T-cell (primary cell): ENCODE results near the gene FAH. TPM values are rescaled to one million over a fixed set of nuclear protein-coding genes. Genes with fewer than 3 reads are reported as not detected.

ENCODE experiments used
- ATAC-seq, 4 experiments: fragments of 200-7000 bp in 3 of 4; fragments of 150-1000 bp in 1 of 4; cut with Tn5 transposase; replicated peaks in 1 of 4; 1 replicate in 3 of 4; 2 replicates in 1 of 4; pipeline ENCODE4 v1.10.0; 2021; ENCODE audit warnings: moderate library complexity in 3 of 4, mild to moderate bottlenecking in 2 of 4, moderate number of reproducible peaks in 1 of 4
- CTCF ChIA-PET, 2 donors: fragments of 300-600 bp; sonication (Branson Sonifier 250); formaldehyde crosslinking; loops; one replicate each; lab custom pipeline; 2022; ENCODE audit warnings: antibody characterized with exemption in 2 of 2; lab: Charles Lee
- POLR2A ChIA-PET, 2 donors: fragments of 300-600 bp; sonication (Branson Sonifier 250); formaldehyde crosslinking; loops; one replicate each; lab custom pipeline; 2022; ENCODE audit warnings: antibody characterized with exemption in 2 of 2; lab: Charles Lee
- DNase-seq, 35 experiments: peaks; one replicate each; pipeline versions ENCODE4 v3.0.0 to v3.0.0-alpha.2; 2013 to 2023
- H3K27ac ChIP-seq: one replicate; pipeline ENCODE4 v1.5.1; 2013; ENCODE audit warnings: low read length
- H3K27me3 ChIP-seq, 2 experiments: replicated peaks in 1 of 2; 1 replicate in 1 of 2; 2 replicates in 1 of 2; pipeline versions ENCODE4 v1.6.1 to v1.7.0; 2013; ENCODE audit warnings: low read length in 1 of 2, mixed read lengths in 1 of 2; ENCODE audit not compliant: control insufficient read depth in 2 of 2, insufficient read depth in 2 of 2; ENCODE audit errors: extremely low read depth in 1 of 2
- H3K36me3 ChIP-seq, 2 donors: 1 replicate in 1 of 2; 2 replicates in 1 of 2; pipeline versions ENCODE4 v1.6.1 to v1.7.0; 2013; ENCODE audit warnings: low read length in 1 of 2; ENCODE audit not compliant: control insufficient read depth in 2 of 2, insufficient read depth in 1 of 2; ENCODE audit errors: extremely low read depth in 1 of 2
- H3K4me1 ChIP-seq, 2 experiments: 1 replicate in 1 of 2; 2 replicates in 1 of 2; pipeline versions ENCODE4 v1.6.1 to v1.7.0; 2013; ENCODE audit warnings: low read length in 2 of 2, mixed read lengths in 1 of 2; ENCODE audit not compliant: insufficient read depth in 2 of 2, control insufficient read depth in 1 of 2; ENCODE audit errors: extremely low read depth in 1 of 2
- H3K4me3 ChIP-seq, 2 donors: 1 replicate in 1 of 2; 2 replicates in 1 of 2; pipeline versions ENCODE4 v1.5.1 to v1.7.0; 2013; ENCODE audit warnings: mild to moderate bottlenecking in 2 of 2, low read length in 1 of 2, moderate library complexity in 1 of 2; ENCODE audit not compliant: control insufficient read depth in 1 of 2; ENCODE audit errors: extremely low read depth in 1 of 2
- H3K9me3 ChIP-seq: 2 replicates; pipeline ENCODE4 v1.7.0; 2013
- H3K27ac Mint-ChIP-seq, 2 donors: one replicate each; pipeline ENCODE4 v1.8.0; 2020 to 2021; ENCODE audit warnings: mild to moderate bottlenecking in 2 of 2, mixed read lengths in 2 of 2
- H3K27me3 Mint-ChIP-seq, 2 donors: one replicate each; pipeline ENCODE4 v1.8.0; 2021 to 2022; ENCODE audit warnings: mixed read lengths in 2 of 2
- H3K36me3 Mint-ChIP-seq: one replicate; pipeline ENCODE4 v1.8.0; 2021; ENCODE audit warnings: mixed read lengths
- H3K4me1 Mint-ChIP-seq, 3 donors: one replicate each; pipeline ENCODE4 v1.8.0; 2020 to 2022; ENCODE audit warnings: mixed read lengths in 3 of 3, mild to moderate bottlenecking in 1 of 3
- H3K4me3 Mint-ChIP-seq, 3 donors: one replicate each; pipeline ENCODE4 v1.8.0; 2020 to 2022; ENCODE audit warnings: mild to moderate bottlenecking in 3 of 3, mixed read lengths in 3 of 3, moderate library complexity in 3 of 3
- H3K9me3 Mint-ChIP-seq, 3 donors: one replicate each; pipeline ENCODE4 v1.8.0; 2020 to 2022; ENCODE audit warnings: mixed read lengths in 3 of 3
- WGBS: methylation state at CpG from one replicate; pipeline ENCODE4 v1.1.5; 2013; ENCODE audit warnings: missing lambda C conversion rate; ENCODE audit not compliant: insufficient coverage; 5-methylcytosine and 5-hydroxymethylcytosine counted together
- total RNA-seq, 35 experiments: library from RNA in 6 of 35; stranded (reverse) in 6 of 35; fragments of 120-200 nt in 1 of 35; gene quantifications; one replicate each; pipeline versions ENCODE4 v1.2.1 to v1.2.4 and lab custom pipeline; 2013 to 2026

The FAH gene
- total RNA-seq, 5 donors from 2014 or later (not counting 1 experiment from before 2014, with no cell fraction given), result 5.2 to 9.4 (median 6.8) TPM

DNA sequence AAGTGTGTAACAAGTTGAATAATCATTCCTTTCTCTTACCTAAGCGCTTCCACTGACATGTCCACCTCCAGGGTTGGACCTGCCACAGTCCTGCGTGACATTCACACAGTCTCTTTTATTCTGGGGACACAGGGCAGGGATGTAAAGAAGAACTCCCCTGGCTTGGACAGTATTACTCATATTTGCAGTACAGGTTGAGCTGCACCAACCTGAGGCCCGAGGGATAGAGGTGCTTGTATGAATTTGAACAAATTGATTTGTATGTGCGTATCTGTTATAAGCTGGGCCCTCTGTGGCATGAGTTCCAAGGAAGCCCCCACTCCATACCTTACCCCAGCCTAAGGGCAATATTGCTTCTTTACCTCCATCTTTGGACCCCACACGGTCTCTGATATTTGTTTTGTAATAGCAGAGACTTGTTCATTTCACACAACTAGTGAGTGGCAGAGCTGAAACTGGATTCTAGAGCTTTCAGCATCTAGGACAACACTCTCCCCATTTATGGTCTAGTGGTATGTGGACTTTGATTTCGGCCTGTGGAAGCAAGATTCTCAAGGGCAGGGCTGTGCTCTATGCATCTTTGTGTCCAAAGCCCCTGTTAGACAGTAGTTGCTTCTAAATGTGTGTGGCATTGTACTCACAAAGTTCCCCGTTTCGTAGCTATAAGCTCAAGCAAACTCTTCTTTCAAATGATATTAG, 39.2 kb downstream of the FAH start:
- POLR2A ChIA-PET, result no interaction called here
- H3K36me3 Mint-ChIP-seq, result peaks cover 14% of the 10 kb centered on the region
- no peaks in the 10 kb centered on the region for H3K9me3 ChIP-seq
- H3K27ac Mint-ChIP-seq, result no peak overlapping the region
- H3K27me3 ChIP-seq, result no peaks in the 10 kb centered on the region
- no peak overlapping the region for H3K4me3 ChIP-seq
- H3K4me1 ChIP-seq, result no peaks in the 10 kb centered on the region
- H3K4me1 Mint-ChIP-seq, result no peaks in the 10 kb centered on the region
- H3K36me3 ChIP-seq, result no peaks in the 10 kb centered on the region
- peaks cover 0 to 2% of the 10 kb centered on the region in 2 donors for H3K27me3 Mint-ChIP-seq
- ATAC-seq (no peak), DNase-seq (no peak)
- CTCF ChIA-PET, result interaction anchor here (0.6 kb wide), 2 partner anchors 338 to 1289 kb away, joined by 3 read pairs; no protein-coding TSS in a partner anchor
- no peak overlapping the region for H3K27ac ChIP-seq
- WGBS, result no CpG with 5 or more reads among the region's 8 CpGs
- no peaks in the 10 kb centered on the region for H3K9me3 Mint-ChIP-seq
- H3K4me3 Mint-ChIP-seq, result no peak overlapping the region

- ChIA-PET CTCF (no interaction called here), POLR2A (no interaction called here)
- no peaks in the 10 kb centered on the region for H3K4me1 ChIP-seq
- no CpG with 5 or more reads among the region's 1 CpG for WGBS
- Mint-ChIP-seq H3K4me1 (no peaks in the 10 kb centered on the region), H3K27ac (no peak overlapping the region), H3K36me3 (no peaks in the 10 kb centered on the region), H3K9me3 (no peaks in the 10 kb centered on the region), H3K4me3 (no peak overlapping the region), H3K27me3 (peaks cover 2 to 7% of the 10 kb centered on the region in 2 donors)
- no peaks in the 10 kb centered on the region for H3K9me3 ChIP-seq
- ATAC-seq (no peak), DNase-seq (no peak)
- no peaks in the 10 kb centered on the region for H3K27me3 ChIP-seq
- H3K4me3 ChIP-seq, result no peak overlapping the region
- H3K27ac ChIP-seq, result no peak overlapping the region
- no peaks in the 10 kb centered on the region for H3K36me3 ChIP-seq
Observed at GRCh38 chr15:80194186-80194585, 41.4 kb downstream of the FAH start.

GRCh38 chr15:80194914-80195313, 42.1 kb downstream of the FAH start:
- no CpG with 5 or more reads among the region's 1 CpG for WGBS
- H3K4me1 ChIP-seq, result no peaks in the 10 kb centered on the region
- Mint-ChIP-seq H3K4me3 (no peak overlapping the region), H3K4me1 (no peaks in the 10 kb centered on the region), H3K9me3 (no peaks in the 10 kb centered on the region), H3K36me3 (no peaks in the 10 kb centered on the region), H3K27ac (no peak overlapping the region), H3K27me3 (peaks cover 2 to 7% of the 10 kb centered on the region in 2 donors)
- ChIA-PET POLR2A (no interaction called here), CTCF (no interaction called here)
- peaks cover 0 to 4% of the 10 kb centered on the region in 2 experiments for H3K27me3 ChIP-seq
- no peaks in the 10 kb centered on the region for H3K9me3 ChIP-seq
- no peak overlapping the region for H3K27ac ChIP-seq
- H3K4me3 ChIP-seq, result no peak overlapping the region
- DNase-seq, result no peak
- ATAC-seq, result no peak
- no peaks in the 10 kb centered on the region for H3K36me3 ChIP-seq

DNA sequence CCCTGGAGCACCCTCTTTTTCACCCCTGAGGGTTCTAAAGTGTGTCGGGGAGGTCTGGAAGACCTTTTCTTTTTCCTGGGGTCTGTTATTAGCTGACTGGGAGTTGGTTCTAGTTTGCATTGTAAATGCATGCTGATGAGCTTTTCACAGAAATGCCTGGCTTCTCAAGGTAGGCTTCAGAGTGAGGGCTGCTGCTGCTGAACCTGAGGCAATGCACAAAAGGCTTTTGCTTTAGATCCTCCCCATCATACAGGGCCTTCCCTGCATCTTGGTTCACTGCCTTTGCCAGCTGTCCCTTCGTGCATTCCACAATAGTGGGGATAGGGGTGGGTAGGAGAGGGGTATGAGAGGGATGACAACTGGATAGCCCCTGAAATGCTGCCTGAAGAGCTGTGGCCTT, 46.6 kb downstream of the FAH start:
- H3K27me3 ChIP-seq, result peaks cover 0 to 16% of the 10 kb centered on the region in 2 experiments
- H3K4me1 Mint-ChIP-seq, result no peaks in the 10 kb centered on the region
- no peaks in the 10 kb centered on the region for H3K9me3 ChIP-seq
- no peaks in the 10 kb centered on the region for H3K36me3 ChIP-seq
- CTCF ChIA-PET, result no interaction called here
- H3K4me1 ChIP-seq, result no peaks in the 10 kb centered on the region
- no peak overlapping the region for H3K27ac ChIP-seq
- no peaks in the 10 kb centered on the region for H3K9me3 Mint-ChIP-seq
- POLR2A ChIA-PET, result no interaction called here
- peaks cover 2 to 7% of the 10 kb centered on the region in 2 donors for H3K27me3 Mint-ChIP-seq
- no peak overlapping the region for H3K4me3 Mint-ChIP-seq
- WGBS, result no CpG with 5 or more reads among the region's 2 CpGs
- no peaks in the 10 kb centered on the region for H3K36me3 Mint-ChIP-seq
- no peak overlapping the region for H3K4me3 ChIP-seq
- DNase-seq (no peak), ATAC-seq (no peak)
- H3K27ac Mint-ChIP-seq, result no peak overlapping the region

DNA sequence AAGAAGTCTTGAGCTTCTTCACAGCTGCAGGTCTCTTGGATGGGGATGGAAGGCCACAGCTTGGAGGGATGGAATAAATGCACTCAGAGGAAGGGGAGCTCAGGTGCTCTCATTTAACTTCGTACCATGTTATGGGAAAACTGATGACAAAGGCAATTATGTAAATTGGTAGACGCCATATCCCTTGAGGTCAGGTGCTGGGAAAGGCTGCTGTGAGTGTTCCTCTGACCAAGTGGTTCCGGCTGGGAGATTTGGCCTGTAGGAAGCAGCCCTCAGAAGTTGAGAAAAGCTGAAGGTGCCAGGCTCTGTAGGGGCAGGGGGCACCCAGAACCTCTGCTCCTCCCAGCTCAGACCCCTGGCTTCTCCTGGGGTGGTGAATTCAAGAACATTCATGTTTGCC, 47.1 kb downstream of the FAH start:
- H3K36me3 Mint-ChIP-seq, result no peaks in the 10 kb centered on the region
- Histone ChIP-seq H3K9me3 (no peaks in the 10 kb centered on the region), H3K4me1 (no peaks in the 10 kb centered on the region), H3K27ac (no peak overlapping the region), H3K36me3 (no peaks in the 10 kb centered on the region), H3K4me3 (no peak overlapping the region), H3K27me3 (peaks cover 0 to 16% of the 10 kb centered on the region in 2 experiments)
- CTCF ChIA-PET, result no interaction called here
- ATAC-seq (no peak), DNase-seq (no peak)
- POLR2A ChIA-PET, result no interaction called here
- no peak overlapping the region for H3K27ac Mint-ChIP-seq
- H3K27me3 Mint-ChIP-seq, result peaks cover 2 to 7% of the 10 kb centered on the region in 2 donors
- WGBS, result 73% methylated on average over 3 of the region's 3 CpGs
- H3K9me3 Mint-ChIP-seq, result no peaks in the 10 kb centered on the region
- H3K4me1 Mint-ChIP-seq, result no peaks in the 10 kb centered on the region
- no peak overlapping the region for H3K4me3 Mint-ChIP-seq

- ChIA-PET POLR2A (no interaction called here), CTCF (no interaction called here)
- DNase-seq (no peak), ATAC-seq (no peak)
- Histone ChIP-seq H3K9me3 (no peaks in the 10 kb centered on the region), H3K27ac (no peak overlapping the region), H3K36me3 (no peaks in the 10 kb centered on the region), H3K27me3 (peaks cover 0 to 16% of the 10 kb centered on the region in 2 experiments), H3K4me1 (no peaks in the 10 kb centered on the region), H3K4me3 (no peak overlapping the region)
- Mint-ChIP-seq H3K27ac (no peak overlapping the region), H3K4me3 (no peak overlapping the region), H3K4me1 (no peaks in the 10 kb centered on the region), H3K9me3 (no peaks in the 10 kb centered on the region), H3K27me3 (peaks cover 2 to 7% of the 10 kb centered on the region in 2 donors), H3K36me3 (no peaks in the 10 kb centered on the region)
- 85% methylated on average over 11 of the region's 26 CpGs for WGBS
Observed at GRCh38 chr15:80201256-80202015, 48.6 kb downstream of the FAH start.
